GM12874 (cell line): ENCODE measurements around the gene DDX10.

Experiments used
- CTCF ChIP-seq: IDR thresholded peaks from 2 replicates; pipeline ENCODE4 v1.5.1; 2011; ENCODE audit warnings: low read depth, mild to moderate bottlenecking, control low read depth, low read length, moderate library complexity; ENCODE audit not compliant: insufficient read depth

DDX10 gene

GRCh38 chr11:108975641-108976071, 310.8 kb downstream of the DDX10 start:
- TF ChIP-seq CTCF = no peak

GRCh38 chr11:108983636-108984420, 319.0 kb downstream of the DDX10 start:
- no peak for TF ChIP-seq CTCF

GRCh38 chr11:108984523-108984922, 319.7 kb downstream of the DDX10 start:
- no peak for TF ChIP-seq CTCF

- TF ChIP-seq CTCF = no peak
These were observed 320.5 kb downstream of the DDX10 start for GRCh38 chr11:108985236-108985944.

GRCh38 chr11:108985945-108986279, 321.0 kb downstream of the DDX10 start:
- no peak for TF ChIP-seq CTCF
